HL-60/S4 treated with retinoic acid at 250 ng/mL for 4 days and 3 days (cell line): ENCODE results near the gene NCBP1.
"Not testable (repeated sequence)": the region's sequence is repeated elsewhere in the genome, so short reads cannot be mapped to it uniquely, and the experiment has no call there.

Experiments used
- in situ Hi-C: fragments of 300-500 bp; cut with MboI; formaldehyde crosslinking; loops from 2 replicates; pipeline ENCODE4 v1.7.0; 2022; ENCODE audit warnings: low sequenced_read_pairs

The NCBP1 gene

DNA sequence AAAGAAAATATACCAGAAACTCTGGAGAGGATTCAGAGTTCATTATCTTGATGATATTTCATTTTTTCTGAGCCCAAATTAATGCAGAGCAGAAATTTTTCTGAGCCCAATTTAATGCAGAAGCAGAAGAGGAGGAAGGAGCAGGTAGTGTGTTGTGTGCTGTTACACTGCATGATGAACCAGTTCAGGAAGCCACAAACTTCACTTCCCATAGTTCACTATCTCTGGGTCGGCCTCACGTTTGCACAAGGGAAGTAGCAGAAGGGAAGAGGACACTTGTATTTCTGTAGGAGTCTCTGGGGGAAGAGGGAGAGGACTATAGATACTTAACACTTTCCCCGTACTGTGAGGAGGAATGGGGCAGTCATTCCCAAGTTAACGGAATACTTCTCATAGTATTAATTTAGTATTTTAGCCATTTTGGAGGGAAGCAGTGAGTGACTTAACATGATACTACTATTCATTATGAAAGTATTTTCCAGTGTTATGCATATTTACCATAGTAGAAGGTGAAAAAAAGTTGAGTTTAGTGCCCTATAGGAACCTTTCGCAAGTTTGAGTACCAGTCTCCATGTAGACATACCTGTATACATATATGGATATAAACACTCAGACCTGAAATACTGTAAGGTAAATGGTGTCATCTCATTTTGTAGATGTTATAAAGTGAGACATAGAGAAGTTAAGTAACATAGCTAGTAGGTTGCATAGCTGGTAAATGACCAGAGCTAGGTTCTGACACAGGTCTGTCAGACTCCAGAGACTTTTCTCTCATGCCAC, 33.5 kb downstream of the NCBP1 start:
- in situ Hi-C loops = no loop called here

DNA sequence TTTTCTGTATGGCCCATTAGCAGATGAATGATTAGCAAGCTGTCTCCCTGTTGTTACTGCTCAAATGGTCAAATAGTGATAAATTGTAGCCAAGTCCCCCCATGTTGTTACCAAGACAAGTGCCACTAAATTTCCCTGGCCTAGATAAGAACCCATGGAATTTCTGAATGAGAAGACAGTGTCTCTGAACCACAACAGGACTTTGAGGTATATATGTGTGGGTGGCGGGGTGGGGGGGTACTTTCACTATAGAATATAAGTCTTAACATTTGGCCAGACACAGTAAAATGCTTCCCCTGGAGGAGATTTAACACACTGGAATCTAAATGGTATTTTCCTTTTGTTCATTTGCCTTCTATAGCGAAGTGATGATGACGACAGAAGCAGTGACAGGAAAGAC, 34.9 kb downstream of the NCBP1 start:
- in situ Hi-C loops = no loop called here

DNA sequence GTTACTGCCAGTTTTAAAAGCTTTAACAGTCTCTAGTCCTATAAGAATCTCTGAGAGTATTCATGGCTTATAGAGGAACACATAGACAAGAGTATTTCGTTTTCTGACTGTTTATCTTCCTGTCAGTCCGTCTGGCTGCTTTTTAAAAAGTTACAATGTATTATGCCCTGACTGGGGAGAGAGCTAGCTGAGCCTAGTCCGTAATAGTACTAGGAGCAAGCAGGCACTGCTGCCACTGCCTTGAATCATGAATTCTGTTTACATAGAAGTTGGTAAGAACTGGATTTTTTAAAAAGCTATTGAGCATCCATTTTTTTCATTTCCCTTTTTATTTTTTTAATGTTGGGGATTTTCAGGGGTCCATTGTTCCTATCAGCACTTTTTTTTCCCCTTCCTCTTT, 37.0 kb downstream of the NCBP1 start:
- in situ Hi-C loops = no loop called here

DNA sequence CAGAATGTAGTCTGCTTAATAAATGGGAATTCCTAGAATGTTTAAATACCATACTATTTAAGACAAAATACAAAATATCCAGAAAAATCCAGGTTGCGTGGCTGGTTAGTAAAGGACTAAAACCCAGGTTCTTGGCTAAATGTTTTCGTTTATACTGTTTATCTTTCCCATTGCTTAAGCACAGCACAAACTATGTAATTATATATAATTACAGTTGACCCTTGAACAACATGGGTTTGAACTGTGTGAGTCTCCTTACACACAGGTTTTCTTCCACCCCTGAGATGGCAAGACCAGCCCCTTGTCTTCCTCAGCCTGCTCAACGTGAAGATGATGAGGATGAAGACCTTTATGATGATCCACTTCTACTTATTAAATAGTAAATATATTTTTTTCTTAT, 38.8 kb downstream of the NCBP1 start:
- in situ Hi-C loops = no loop called here

DNA sequence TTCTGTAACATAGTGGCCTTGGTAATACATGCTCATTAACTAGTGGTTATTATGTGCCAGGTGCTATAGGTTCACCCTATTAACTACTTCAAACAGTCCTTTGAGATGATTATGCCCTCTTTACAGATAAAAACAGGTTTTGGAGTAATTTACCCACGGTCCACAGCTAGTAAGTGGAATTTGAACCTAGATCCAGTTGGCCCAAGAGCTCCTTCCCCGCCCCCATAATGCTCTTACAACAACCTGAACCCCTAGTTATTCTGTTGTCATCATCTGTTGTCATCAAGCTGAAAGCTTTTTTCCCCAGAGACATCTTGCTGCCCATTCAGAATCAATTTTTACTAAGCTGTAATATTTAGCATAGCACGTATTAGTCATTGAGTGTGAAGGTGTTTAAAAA, 40.3 kb downstream of the NCBP1 start:
- in situ Hi-C loops = no loop called here

DNA sequence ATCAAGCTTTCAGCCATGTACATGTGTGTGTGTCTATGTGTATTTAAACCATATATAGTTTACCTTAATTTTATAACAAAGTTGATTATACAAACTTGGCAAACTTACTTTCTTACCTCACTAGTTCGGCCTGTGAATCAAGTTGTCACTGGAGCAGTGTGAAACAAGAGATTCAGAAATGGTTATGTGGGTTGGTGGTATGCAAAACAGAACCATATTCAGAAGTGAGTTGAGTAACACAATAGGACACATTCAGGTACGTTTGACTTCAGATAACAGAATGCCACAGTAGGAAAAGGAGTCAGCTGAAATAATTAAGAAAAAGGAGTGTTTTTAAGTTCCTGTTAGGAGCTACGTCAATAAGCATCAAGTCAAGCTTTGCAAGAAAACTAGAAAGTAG, 42.0 kb downstream of the NCBP1 start:
- in situ Hi-C loops = no loop called here

DNA sequence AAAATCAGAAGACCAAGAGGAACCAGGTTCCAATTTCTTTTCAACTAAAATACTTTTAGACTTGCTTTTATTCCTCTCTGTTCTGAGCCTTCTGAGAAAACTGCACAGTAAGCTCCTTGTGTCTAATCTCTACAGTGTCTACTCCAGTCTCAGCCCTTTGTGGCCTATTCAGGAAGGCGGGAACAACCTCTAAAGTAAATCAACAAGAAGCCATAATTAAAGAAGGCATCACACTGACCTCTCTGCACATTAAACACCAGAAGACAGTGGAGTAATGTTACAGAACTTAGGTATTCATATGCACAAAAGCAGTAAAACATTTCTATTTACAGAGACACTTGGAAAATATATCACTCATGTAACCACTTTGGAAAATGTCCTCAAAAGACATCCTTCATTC, 48.6 kb downstream of the NCBP1 start:
- in situ Hi-C loops = no loop called here

DNA sequence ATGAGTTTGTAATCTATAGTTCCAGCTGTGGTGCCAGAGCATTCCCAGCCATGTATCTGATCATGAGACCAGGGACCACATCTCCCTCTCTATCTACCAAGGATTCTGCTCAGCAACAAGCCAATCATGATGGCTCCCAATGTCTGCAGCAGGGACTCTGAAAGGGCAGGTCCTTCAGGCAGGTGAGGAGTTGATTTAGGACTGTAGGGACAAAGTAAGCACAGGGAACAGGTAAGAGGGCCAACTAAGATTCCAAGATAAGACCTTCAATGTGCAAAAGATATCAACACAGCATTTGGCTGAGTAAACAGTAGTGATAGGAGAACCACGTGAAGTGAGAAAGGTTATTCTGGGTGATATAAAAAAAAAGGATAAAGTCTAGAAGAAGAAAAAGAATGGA, 55.0 kb downstream of the NCBP1 start:
- in situ Hi-C loops = no loop called here

DNA sequence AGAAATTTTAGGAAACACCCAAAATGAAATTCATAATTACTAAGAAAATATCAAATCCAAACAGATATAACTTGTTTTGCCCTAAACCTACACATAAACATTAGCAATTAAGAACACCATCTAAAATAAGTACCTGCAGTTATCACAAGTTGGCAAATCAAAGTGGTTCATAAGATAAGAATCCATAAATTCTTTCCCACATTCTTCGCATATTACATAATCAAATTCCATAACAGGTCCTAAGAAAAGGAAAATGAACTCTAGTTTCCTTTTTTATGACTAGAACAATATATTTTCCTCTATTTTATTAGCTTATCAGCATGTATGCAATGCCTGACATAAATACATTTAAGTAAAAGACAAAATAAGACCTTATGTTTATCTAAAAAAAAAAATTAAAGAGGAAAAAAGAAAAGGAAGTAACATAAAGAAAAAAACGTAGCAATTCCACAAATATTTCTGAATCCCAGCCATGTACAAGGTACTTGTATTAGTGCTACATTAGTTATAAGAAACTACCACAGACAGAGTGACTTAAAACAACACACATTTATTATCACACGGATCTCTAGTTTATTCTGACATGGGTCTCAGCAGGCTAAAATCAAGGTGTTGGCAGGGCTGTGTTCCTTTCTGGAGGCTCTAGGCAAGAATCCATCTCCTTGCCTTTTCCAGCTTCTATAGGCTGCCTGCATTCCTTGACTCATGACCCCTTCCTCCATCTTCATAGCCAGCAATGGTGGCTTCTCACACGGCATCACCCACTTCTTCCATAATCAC, 56.0 kb downstream of the NCBP1 start:
- in situ Hi-C loops = no loop called here

DNA sequence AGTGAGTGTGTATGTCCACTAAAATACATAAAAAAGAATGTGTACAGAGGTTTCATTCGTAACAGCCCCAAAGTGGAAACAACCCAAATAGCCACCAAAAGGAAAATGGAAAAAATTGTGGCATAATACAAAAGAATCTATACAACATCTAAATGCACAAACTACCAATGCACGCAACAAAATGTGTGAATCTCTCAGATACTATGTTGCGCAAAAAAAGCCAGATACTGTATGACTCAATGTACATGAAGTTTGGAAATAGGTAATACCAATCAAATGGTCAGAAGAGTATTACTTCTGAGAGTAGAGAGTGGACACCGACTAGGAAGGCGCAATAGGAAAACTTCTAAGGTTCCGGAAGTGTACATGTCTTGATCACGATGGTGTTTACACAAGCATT, 61.1 kb downstream of the NCBP1 start:
- in situ Hi-C loops = no loop called here

DNA sequence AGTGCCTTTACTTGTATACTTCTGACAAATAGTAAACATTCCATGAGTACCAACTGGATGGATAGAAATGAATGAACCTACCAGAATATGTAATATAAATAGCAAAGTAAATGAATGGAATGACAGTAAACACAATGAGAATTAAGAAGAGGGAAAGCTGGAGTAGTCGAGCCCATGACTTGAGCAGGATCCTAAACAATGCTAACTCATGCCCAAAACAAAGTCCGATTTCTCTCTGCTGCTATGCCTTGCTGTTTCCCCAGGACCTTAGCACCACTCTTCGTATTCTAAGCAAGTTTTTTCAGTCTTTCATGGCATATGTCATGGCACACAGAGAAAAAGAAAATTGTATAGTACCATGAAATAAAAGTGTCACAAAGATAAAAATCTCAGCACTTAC, 61.8 kb downstream of the NCBP1 start:
- in situ Hi-C loops = no loop called here

DNA sequence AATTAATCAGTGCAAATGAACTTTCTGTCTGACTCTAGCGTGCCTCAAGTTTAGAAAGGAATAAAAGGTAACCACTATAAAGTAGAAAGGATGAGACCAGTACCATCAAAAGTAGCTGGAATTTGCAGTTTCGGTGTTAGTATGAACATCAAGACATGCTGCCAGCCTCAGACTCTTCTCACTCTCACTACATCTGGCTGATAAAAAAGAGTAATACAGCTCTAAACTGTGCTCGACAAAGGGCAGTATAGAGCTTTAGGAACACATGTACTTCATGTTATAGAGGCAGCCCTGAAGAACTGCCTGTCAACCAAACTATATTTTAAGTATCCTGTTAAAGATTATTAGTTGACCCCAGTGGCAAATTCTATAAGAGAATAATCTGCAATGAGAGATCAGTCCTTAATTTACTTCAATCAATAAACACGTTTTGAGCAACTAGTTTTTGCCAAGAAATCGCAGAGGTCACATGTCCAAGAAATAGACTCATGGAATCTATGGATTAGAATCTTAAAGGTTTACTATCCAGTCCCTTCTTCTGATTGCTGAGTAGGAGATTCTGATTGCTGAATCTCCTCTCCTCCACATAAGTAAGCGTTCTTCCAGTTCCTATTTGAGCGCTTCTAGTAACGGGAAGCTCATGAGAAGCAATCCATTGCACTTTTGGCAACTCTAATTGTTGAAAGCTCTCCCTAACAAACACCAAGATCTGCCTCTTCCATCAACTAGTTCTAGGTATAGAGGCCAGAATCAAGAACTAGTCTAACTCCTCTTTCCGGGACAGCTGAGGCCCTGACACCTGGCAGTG, 62.6 kb downstream of the NCBP1 start:
- in situ Hi-C loops = no loop called here

DNA sequence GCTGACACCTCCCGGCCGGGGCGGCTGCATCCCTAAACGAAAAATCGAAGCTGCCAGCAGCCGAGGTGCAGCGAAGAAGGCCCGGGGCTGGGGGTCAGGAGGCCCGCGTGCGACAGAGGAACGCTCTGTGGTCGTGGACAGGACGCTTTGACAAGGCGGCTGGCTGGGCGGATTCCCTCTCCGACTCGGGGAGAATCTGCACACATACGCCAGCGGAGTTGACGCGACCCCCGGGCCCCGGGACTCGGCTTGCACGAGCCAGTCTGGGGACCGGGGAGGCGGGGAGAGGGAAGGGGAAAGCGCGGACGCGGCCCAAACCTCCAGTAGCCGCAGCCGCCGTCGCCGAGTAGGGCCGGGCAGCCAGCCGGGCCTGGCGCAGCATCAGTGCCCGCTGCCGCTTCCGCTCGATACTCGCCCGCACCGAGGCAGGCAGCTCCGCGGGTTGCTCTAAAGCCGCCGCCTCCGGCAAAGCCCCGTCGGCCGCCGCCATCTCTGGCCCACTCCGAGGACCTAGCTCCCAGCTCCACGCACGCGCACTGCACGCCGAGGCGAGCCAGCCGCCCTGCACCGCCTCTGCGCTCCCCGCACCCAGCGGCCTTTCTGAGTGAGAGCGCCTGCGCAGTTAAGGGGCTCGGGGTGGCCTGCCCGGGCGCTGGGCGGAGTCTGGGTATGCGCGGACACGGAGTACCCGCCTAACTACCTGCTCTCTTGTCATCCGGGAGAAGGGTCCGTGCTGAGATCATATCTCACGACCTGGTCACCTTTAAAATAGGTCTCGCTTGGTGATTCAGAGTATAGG, 63.4 kb downstream of the NCBP1 start, which contains the start of gene XPA:
Gene XPA (minus strand): TSS at position 538 of the 799 bp plus-strand sequence. CDS start 48 bp downstream, at position 490.
- in situ Hi-C loops = no loop called here

DNA sequence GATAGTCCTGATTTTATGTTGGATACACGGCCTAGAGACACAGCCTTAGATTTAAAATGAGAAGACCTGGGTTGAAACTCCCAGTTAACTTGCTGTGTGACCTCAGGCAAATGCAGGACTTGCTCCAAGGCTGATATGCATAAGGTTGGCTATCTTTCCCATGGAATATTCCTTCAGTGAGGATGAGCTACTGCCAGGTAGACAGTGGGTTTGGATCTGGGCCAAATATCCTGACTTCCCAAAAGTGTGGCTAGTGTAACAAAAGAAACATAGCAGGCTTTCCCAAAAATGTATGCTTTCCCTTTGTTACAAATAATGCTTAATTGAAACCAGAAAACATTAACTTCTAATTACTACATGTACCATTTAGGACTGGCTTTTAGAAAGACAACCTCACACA, 64.2 kb downstream of the NCBP1 start:
- in situ Hi-C loops = no loop called here

DNA sequence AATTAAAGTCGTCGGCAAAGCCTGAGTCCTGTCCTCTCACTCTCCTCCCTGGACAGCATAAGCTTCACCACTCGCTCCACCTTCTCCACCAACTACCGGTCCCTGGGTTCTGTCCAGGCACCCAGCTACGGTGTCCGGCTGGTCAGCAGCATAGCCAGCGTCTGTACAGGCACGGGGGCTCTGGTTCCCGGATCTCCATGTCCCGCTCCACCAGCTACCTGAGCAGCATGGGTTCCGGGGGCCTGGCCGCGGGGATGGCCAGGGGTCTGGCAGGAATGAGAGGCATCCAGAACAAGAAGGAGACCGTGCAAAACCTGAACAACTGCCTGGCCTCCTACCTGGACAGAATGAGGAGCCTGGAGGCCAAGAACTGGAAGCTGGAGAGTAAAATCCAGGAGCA, 65.2 kb downstream of the NCBP1 start:
- in situ Hi-C loops = no loop called here

DNA sequence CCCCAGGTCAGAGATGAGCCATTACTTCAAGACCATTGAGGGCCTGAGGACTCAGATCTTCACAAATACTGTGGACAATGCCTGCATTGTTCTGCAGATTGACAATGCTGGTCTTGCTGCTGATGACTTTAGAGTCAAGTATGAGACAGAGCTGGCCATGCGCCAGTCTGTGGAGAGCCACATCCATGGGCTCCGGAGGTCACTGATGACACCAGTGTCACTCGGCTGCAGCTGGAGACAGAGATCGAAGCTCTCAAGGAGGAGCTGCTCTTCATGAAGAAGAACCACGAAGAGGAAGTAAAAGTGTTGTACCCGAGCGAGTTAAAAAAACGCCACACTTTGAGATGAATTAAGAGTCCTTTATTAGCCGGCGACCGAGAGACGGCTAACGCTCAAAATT, 65.7 kb downstream of the NCBP1 start:
- in situ Hi-C loops = not testable (repeated sequence)

DNA sequence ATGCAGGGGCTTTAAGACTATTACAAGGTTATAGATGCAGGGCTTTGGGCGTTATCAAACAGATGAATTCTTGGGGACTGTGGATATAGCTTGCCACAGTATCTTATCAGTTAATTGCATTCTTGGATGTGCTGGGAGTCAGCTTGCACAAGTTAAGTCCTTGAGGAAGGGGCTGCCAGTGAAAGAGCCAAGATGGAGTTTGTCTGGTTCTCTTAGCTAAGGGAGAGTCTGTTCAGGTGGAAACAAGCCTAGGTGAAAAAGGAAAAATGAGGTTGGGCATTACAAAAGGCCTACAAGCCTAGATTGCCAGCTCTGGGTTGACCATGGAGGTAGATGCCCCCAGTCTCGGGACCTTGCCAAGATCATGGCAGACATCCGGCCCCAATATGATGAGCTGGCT, 66.2 kb downstream of the NCBP1 start:
- in situ Hi-C loops = loop anchor here (25.0 kb wide), 1 partner anchor 562 kb away; the partner anchor contains the start of gene TBC1D2

DNA sequence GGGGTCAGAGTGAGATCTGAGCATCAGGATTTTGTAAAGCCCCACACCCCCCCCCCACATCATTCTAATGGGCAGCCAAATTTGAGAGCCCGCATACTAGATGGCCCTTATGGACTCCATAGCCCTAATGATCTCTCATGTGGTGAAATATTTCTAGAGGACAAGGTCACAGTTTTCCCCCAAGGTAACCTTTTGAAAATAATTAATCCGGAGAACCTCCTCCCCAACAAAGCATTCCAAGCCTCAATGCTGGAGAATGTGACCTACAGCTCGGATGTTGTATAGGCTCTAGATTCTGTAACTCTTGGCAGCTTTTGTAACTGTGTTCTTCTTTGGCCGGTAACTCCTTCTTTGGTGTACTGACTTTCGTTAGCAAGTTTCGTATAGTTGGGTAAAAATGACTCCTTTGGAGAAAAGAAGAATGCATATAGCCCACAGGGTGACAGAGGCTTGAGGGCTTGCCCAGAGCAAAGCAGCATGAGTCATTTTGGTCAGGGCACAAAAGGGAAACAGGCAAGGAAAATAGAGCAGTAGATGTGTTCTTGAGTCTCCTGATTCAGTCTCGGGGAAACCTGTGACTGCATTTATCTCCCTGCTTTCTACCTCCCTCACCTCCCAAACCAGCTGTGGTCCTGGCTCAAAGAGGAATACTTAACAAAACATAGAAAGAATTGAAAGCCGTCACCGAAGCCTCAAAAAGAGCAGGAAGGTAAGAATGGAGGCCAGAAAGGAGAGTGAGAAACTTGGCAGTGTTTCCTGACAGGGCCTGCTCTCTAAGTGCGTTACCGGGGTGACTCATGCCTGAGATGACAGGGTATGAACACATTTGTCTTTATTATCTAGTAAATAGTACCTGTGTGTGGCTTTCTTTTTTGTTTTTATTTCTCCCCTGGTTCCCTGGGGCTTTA, 70.1 kb downstream of the NCBP1 start:
- in situ Hi-C loops = loop anchor here (25.0 kb wide), 1 partner anchor 559 kb away; the partner anchor contains the start of gene TBC1D2

DNA sequence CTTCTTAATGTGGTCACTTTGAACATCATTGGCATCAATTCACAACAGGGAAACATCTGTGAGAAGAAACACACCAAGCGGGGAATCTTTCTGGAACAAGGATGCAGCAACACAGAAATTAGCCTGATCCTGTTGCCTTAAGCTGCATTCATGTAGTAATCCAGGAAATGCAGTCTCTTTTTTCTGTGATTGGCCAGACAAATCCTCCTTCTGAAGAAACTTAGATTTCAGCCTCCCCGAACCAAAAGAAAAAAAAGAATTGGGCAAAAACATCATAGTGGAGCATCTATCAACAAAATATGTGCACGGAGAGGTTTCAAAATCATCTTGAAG, 70.7 kb downstream of the NCBP1 start:
- in situ Hi-C loops = loop anchor here (25.0 kb wide), 1 partner anchor 558 kb away; the partner anchor contains the start of gene TBC1D2
